Measurements from ENCODE around the gene KMT2E.
"Not testable (repeated sequence)": the region's sequence is repeated elsewhere in the genome, so short reads cannot be mapped to it uniquely, and the experiment has no call there.

Gene KMT2E

GRCh38 chr7:105021967-105022366, 8.0 kb downstream of the KMT2E start:
- no peak overlapping the region for H3K4me3 ChIP-seq (ENCODE audit: low read length)
- no peak for DNase-seq (ENCODE audit: low read depth)
- TF ChIP-seq CTCF (conservative IDR thresholded peaks at IDR 0.05; ENCODE audit: low read depth, low read length), result no peak

DNA sequence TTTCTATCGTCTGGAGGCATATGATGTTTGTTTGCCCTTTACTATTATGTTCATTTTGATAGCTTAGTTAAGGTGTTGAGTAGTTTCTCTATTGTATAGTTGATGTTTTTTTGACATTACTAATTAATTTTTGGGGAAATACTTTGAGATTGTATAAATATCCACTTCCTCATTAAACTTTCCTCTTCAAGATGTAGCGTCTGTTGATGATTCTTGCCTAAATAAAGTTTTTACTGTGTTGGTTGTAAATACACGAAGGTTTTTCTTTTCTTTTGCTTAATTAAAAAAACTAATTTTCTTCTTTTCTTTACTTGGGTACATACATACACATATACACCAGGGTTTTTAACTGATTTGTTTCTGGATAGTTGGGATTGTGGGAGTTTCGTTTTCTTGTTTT, 8.5 kb downstream of the KMT2E start:
- no peak overlapping the region for H3K4me3 ChIP-seq (ENCODE audit: low read length)
- DNase-seq (ENCODE audit: low read depth), result no peak
- TF ChIP-seq CTCF (conservative IDR thresholded peaks at IDR 0.05; ENCODE audit: low read depth, low read length), result no peak

- H3K4me3 ChIP-seq (ENCODE audit: low read length), result no peak overlapping the region
- no peak for DNase-seq (ENCODE audit: low read depth)
- no peak for TF ChIP-seq CTCF (conservative IDR thresholded peaks at IDR 0.05; ENCODE audit: low read depth, low read length)
Observed at GRCh38 chr7:105024734-105025133, 10.7 kb downstream of the KMT2E start.

DNA sequence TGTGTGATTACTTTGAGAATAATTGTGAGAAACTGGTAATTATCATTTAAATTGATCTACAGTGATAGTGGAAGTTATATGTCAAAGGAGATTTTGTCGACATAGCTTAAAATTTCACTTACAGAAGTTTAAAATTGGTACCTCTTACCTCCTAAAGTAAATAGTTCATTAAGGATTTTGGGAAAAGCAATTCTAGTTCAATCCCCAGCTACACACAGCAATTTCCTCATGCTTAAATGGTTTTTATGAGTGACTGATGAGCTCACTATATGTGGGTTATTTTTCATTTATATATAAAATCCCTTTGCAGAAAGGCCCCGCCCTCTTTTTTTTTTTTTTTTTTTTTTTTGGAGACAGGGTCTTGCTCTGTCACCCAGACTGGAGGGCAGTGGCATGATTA, 12.7 kb downstream of the KMT2E start:
- no peak for TF ChIP-seq CTCF (conservative IDR thresholded peaks at IDR 0.05; ENCODE audit: low read depth, low read length)
- H3K4me3 ChIP-seq (ENCODE audit: low read length), result no peak overlapping the region
- no peak for DNase-seq (ENCODE audit: low read depth)

GRCh38 chr7:105027176-105027853, 13.3 kb downstream of the KMT2E start:
- TF ChIP-seq CTCF (conservative IDR thresholded peaks at IDR 0.05; ENCODE audit: low read depth, low read length), result no peak
- no peak overlapping the region for H3K4me3 ChIP-seq (ENCODE audit: low read length)
- no peak for DNase-seq (ENCODE audit: low read depth)

DNA sequence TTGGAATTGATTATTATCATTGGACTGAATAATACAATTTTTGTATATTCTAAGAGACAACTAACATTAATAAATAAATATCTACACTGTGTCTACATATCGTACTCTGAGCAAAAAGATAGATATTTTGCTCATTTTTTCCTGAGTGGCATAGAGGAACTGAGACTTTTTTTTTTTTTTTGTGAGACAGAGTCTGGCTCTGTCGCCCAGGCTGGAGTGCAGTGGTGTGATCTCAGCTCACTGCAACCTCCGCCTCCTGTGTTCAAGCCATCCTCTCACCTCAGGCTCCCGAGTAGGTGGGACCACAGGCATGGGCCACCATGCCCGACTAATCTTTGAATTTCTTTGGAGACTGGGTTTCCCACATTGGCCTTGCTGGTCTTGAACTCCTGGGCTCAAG, 14.0 kb downstream of the KMT2E start:
- no peak for TF ChIP-seq CTCF (conservative IDR thresholded peaks at IDR 0.05; ENCODE audit: low read depth, low read length)
- H3K4me3 ChIP-seq (ENCODE audit: low read length), result no peak overlapping the region
- DNase-seq (ENCODE audit: low read depth), result no peak

DNA sequence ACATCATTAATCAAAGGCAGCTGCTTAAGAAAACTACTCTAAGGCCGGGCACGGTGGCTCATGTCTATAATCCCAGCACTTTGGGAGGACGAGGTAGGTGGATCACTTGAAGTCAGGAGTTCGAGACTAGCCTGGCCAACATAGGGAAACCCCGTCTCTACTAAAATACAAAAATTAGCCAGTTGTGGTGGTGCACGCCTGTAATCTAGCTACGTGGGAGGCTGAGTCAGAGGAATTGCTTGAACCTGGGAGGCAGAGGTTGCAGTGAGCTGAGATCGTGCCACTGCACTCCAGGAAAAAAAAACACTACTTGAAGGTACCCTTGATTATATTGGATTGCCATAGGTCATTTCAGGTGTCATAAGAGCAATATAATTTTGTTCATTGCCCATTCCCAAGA, 14.9 kb downstream of the KMT2E start:
- not testable (repeated sequence) for DNase-seq (ENCODE audit: low read depth); H3K4me3 ChIP-seq (ENCODE audit: low read length)

All from retinal pigment epithelial cell (primary cell).